Pons (tissue), 1 donor: ENCODE measurements around the gene OBSCN.

Source experiments
- DNase-seq: peaks from one replicate; pipeline ENCODE4 v3.0.0-alpha.2; 2016; ENCODE audit warnings: low spot score

The OBSCN gene

GRCh38 chr1:228405200-228405978 lies 197.5 kb downstream of the OBSCN start:
- no peak for DNase-seq

DNA sequence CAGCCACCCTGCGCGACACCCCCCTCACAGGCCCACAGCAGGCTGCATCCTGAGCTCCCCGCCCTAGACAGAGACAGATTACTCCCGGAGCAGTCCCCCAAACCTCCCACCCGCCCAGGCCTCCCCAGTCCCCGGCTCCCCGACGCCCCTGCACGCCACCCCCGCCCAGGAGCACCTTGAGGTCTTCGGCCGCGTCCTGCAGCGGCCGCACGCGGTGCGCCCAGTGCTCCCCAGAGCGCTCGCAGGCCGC lies 198.1 kb downstream of the OBSCN start:
- no peak for DNase-seq

DNA sequence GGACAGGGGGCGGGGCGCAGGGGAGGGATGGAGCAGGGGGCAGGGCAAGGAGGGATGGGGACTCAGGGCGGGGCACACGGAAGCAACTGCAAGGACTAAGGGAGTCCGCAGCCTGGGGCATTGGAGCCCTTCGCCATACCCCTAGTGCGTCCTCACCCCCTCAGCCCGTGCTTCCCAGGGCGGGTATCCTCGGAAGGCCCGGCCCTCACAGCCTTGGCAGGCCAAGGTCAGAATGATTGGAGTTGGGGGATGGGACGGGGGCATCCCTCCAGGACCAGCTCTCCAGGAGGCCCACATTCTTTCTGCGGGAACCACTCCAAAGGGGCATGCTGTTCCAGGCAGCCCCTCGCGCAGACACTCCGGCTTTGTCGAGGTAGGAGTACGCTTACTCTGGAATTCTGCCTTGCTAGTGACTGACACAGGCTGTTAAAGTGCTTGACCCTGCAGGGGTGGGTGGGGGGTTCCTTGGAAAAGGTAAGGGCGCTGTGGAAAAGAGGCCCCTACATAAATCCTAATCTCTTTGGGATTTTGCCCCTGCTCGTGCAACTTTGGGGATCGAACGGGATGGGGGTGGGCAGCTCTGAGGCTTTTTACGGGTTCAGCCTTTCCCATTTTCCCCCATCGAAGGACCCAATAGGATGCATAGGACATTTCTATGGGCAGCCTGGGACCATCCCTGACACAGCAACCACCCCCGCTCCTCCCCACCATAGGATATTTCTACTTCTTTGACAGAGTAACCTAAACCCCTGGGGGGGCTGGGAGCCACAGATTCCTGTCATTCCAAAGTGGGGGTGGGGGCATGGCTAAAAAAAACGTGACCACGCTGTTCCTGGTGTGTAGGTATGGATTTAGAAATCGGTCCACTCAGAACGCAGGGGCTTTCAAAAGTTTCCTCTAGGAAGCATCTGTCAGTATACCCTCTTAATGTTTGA lies 199.5 kb downstream of the OBSCN start:
- DNase-seq: no peak

DNA sequence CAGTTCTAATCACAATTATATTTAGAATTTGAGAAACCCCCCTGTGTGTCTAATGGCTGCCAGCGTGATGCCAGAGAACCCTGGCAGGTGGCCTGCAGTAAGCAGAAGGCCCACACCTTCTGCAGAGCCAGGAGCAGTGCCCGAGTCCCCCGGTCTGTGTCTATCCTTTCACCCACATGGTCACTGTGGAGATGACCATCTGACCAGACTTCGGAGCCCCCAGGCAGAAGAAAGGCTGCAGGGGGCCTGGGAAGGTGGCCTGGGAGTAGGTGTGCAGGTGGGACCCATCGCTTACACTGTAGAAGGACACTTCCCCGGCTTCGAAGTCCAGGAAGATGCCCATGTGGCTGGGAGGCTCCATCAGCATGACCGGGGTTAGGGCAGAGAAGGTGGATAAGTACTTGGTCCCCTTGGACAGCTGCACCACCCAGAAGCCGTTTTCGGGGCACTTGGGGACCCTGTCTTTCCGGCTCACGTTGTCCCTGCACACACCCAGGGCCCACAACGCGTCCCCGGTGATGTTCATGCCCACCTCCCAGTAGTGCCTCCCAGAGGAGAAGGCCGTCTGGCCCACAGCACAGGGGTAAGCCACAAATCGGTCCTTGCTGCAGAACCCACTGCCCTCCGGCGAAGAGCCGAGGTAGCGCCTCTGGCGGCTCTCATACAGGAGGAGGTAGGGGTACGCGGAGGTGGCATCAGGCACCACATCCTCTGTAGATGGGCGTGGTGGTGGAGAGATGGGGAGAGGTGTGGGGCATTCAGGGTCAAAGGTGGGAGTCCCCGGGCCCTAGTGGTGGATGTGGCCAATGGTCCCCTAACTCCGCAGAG lies 200.4 kb downstream of the OBSCN start:
- no peak for DNase-seq

DNA sequence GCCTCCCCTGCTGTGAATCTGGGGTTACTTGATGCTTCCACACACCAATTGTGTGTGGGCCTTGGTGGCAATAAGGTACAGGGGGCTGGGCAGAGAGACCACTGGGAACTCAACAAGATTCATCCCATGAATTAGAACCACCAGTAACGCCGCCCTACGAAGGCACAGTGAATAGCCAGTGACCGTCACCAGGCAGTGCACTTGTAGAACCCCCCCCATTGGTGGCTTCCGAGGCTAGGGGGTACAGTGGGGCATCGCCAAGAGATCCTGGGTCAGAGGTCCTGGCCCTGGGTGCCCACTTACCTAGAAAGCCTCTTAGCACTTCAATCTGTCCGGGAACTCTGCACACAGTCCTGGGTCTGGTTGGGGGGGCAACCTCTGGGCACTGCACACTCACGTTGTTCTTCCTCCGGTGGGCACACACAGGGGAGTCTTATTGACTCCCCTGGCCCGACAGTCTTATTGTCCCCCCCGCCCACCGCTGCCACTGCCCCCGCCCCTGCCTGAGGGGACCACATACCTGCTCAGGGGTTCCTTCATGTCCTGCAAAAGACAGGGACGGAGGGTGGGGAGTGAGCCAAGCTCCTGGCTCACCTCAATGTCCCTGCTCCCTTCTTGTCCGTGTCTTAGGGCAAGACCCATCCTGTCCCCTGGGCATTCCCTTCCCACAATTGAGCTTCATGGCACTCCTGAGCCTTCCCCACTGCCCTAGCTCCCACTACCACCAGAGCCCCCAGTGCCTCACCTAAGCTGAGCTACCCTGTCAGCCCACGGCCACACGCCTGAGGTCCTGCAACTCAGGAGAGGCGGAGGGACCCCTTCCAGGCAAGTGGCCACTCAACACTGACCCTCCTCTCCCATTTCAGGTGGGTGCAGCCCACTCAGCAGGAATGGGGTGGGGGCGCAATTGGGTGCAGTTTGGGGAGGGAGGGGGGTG lies 201.3 kb downstream of the OBSCN start:
- DNase-seq: no peak

DNA sequence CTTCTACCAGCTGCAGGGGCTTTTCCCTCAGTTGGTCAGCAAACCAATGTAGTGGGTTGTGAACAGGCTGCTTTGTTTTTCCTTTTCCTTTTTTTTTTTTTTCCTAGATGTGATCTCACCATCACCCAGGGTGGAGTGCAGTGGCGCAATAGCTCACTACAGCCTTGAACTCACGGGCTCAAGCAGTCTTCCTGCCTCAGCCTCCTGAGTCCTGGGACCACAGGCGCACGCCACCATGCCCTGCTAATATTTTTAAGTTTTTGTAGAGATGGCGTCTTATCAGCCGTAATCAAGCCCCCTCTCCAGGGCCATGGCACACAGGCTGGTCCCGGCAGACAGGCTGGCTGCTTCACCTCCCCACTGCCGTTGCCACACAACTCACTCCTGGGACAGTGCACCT lies 202.2 kb downstream of the OBSCN start:
- DNase-seq: no peak

GRCh38 chr1:228410671-228411070 lies 202.8 kb downstream of the OBSCN start:
- DNase-seq: no peak

- no peak for DNase-seq
These were observed 203.3 kb downstream of the OBSCN start for GRCh38 chr1:228411121-228411520.

- no peak for DNase-seq
These were observed 203.9 kb downstream of the OBSCN start for GRCh38 chr1:228411548-228412430.

DNA sequence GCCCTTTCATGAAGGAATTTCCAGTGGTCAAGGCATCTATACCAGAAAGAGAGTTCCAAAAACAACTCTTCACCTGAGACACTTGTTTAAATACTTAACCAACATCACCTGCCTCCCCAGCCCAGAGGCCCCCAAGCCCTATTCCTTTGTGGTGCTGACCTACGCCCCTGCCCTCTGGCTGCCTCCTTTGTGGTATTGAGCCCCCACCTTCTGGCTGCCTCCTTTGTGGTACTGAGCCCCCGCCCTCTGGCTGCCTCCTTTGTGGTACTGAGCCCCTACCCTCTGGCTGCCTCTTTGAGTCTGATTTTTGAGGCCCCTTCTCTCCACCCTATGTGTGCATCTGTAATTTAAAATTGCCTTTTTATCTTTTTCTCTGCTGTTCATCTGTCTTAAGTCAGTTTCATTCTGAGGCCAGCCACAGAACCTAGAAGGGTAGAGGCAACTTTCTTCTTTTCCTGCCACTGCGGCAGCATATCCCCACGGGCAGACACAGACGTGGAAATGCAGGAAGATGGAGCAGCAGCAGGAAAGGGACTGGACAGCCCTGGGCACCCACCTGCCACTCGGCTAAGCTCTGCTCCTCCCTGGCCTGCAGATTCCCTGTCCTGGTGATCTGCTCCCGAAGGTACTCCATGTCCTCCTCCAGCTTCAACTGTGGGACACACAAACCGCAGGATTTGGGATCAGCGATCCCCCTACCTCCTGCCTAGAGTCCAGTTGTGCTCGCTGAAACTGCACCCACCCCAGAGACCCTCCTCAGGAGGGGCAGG lies 205.6 kb downstream of the OBSCN start:
- no peak for DNase-seq

DNA sequence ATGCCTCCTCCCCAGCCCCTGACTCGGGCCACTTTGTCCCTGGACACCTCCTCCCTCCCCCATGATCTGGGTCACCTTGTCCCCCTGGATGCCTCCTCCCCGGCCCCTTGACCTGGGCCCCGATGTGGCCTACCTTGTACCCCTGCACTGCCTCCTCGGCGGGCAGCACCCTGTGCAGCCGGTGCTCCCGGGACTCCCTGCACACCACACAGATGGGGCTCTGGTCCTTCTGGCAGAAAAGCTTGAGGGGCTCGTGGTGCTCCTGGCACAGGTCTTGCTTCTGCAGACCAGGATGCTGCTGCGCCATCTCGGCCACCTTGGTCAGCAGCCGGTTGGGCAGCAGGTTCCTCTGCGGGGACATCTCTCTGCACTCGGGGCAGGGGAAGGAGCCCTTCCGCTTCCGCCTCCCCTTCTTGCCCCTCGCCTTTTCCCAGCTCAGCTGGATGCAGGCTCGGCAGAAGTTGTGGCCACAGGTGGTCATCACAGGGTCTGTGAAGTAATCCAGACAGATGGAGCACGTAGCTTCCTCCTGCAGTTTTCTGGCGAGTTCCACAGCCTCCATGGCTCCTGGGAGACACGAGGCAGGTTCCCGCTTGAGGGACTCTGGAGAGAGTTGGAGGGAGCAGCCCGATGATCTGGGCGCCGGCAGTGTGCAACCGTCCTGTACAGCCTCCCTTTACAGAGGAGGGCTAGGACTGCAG lies 206.8 kb downstream of the OBSCN start:
- no peak for DNase-seq

- DNase-seq: no peak
These were observed 207.4 kb downstream of the OBSCN start for GRCh38 chr1:228415221-228415620.

GRCh38 chr1:228415853-228416216 lies 208.0 kb downstream of the OBSCN start:
- DNase-seq: no peak

- no peak for DNase-seq
These were observed 208.5 kb downstream of the OBSCN start, which contains the start of gene TRIM17 for GRCh38 chr1:228416217-228416933. Gene TRIM17, minus strand, starts transcription at chr1:228416861. Its CDS starts 1,789 bp downstream, at chr1:228415072.

DNA sequence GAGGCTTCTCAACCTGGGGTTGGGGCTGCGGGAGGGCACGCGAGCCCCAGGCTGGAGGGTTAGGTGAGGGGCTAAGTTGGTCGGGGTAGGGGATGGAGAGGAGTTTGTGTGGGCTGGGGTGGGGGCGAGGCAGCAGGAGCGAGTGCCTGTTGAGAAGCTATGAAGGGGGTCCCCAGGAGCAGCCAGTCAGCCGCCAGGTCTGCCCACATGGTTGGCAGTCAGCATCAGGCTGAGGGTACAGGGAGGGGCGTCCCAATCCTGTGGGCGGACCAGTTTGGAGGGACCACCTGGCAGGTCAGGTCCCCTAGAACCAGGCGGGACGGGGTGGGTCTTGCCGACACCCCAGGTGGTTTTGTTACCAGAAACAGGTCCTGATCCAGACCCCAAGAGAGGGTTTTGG lies 209.2 kb downstream of the OBSCN start:
- no peak for DNase-seq

GRCh38 chr1:228417483-228418203 lies 209.8 kb downstream of the OBSCN start:
- no peak for DNase-seq

DNA sequence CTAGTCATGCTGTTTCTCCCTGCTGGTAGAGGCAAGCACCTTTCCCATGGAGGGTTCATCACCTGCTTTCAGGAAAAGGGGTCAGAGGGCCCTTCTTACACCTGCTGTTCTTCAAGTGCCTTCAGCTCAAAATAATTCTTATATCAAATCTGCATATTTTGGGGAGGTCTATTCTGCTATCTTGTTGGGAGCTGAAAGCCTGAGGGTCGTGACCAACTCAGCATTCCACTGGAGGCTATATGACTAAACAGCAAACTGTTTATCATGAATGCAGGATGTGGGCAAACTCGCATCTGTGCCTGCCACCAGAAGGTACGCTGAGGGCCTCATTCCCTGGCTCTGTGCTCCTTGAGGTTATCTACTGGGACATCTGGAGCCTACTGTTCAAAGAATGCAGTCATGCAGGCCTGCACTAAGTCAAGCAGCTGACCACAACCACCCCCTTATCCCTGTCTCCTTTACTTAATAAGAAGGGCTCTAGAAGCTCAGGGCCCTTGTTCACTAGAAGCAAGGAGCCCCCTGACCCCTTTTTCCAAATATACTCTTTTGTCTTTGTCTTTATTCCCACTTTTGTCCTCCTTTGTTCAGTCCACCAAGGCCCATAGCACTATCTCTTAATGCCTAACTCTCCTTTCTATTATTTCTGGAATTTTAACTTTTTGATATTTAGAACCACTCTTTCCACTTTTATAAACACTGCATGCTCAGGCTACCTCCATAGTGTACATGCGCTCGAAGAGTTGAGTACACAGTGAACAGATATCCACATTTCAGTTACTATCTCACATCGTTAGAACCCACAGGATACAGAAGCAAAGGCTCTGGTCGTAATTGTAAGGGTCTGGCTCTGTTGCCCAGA lies 213.4 kb downstream of the OBSCN start:
- DNase-seq: no peak
